Tibial nerve (tissue), 3 donors: ENCODE measurements around the gene TNIP2.

Experiments
- POLR2A ChIP-seq, 2 donors: fragments of 450-650 bp; IDR thresholded peaks; one replicate each; pipeline ENCODE4 v1.6.1; 2017; ENCODE audit warnings: antibody characterized with exemption in 2 of 2, mild to moderate bottlenecking in 2 of 2, moderate library complexity in 2 of 2
- TF ChIP-seq, protein P1 (sequence below), 5 experiments: fragments of 200-600 bp in 3 of 5; fragments of 450-650 bp in 2 of 5; sonication (generic) in 3 of 5; IDR thresholded peaks; one replicate each; pipeline ENCODE4 v1.5.1; 2016 to 2019; ENCODE audit warnings: antibody characterized with exemption in 5 of 5, mild to moderate bottlenecking in 3 of 5, moderate library complexity in 2 of 5

DNA sequence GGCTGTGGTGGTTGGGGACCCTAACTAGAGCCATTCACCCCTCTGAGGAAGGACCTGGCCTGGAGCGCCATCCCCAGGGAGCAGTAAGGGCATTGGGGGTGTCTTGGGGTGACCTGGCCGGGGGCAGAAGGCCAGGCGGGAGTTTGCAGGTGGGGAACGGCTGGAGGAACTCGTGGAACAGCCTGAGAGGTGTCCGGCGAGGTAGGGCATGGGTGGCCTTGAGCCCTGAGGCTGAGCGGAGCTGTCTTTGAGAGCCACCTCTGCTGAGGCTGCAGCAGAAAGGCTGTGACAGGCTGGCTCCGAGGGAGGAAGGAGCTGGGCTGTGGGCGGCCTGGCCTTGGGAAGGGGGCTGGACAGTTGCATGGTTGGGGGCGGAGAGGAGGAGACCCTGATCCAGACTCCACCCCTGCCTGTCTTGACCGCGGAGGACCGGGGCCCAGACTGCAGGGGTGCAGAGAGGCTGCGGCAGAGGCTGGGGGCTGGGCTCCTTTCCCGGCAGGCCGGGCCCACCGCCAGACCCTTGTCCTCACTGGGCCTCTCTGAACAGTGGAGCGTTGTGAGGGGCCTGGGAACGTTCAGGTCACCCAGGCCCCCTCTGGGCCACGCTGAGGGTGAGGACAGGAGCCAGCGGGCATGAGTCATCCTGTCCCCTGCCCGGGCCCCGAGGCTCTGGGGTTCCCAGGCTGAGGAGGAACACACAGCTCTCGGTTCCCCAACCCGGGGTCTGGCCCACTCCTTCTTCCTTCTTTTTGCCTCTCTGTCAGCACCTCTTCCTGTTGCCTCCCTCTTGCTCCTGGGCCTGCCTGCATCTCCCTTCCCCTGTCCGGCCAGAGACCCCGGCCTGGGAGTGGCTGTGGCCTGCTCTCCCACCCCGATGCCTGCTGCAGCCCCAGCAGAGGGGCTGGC, 44.8 kb upstream of the TNIP2 start:
- TF ChIP-seq, protein P1, sequence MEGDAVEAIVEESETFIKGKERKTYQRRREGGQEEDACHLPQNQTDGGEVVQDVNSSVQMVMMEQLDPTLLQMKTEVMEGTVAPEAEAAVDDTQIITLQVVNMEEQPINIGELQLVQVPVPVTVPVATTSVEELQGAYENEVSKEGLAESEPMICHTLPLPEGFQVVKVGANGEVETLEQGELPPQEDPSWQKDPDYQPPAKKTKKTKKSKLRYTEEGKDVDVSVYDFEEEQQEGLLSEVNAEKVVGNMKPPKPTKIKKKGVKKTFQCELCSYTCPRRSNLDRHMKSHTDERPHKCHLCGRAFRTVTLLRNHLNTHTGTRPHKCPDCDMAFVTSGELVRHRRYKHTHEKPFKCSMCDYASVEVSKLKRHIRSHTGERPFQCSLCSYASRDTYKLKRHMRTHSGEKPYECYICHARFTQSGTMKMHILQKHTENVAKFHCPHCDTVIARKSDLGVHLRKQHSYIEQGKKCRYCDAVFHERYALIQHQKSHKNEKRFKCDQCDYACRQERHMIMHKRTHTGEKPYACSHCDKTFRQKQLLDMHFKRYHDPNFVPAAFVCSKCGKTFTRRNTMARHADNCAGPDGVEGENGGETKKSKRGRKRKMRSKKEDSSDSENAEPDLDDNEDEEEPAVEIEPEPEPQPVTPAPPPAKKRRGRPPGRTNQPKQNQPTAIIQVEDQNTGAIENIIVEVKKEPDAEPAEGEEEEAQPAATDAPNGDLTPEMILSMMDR (IDR thresholded peaks at IDR 0.05): no peak
- TF ChIP-seq POLR2A (IDR thresholded peaks at IDR 0.05): peak in 1 of 2 donors; percentile 18
